HEK293T (cell line): Measurements from ENCODE around the gene CFAP68.

Source experiments
- CTCF ChIA-PET: fragments of 350-600 bp; formaldehyde crosslinking; extraction: SDS; loops from one replicate; lab custom pipeline; 2021; ENCODE audit warnings: antibody characterized with exemption, inconsistent platforms; lab: Yijun Ruan, JAX
- POLR2A ChIA-PET: fragments of 350-600 bp; formaldehyde crosslinking; extraction: SDS; loops from one replicate; lab custom pipeline; 2020; ENCODE audit warnings: antibody characterized with exemption, inconsistent platforms; lab: Yijun Ruan, JAX
- DNase-seq: peaks from one replicate; pipeline ENCODE4 v3.0.0; 2012; ENCODE audit warnings: mixed read lengths; ENCODE audit errors: extremely low spot score
- ARNT ChIP-seq: fragments of 450-650 bp; IDR thresholded peaks from 2 replicates; pipeline ENCODE4 v1.6.1; 2017; ENCODE audit warnings: mild to moderate bottlenecking
- BHLHE40 ChIP-seq: fragments of 450-650 bp; IDR thresholded peaks from 2 replicates; pipeline ENCODE4 v1.6.1; 2016; ENCODE audit warnings: mild to moderate bottlenecking, moderate library complexity, borderline replicate concordance
- CTBP1 ChIP-seq: fragments of 450-650 bp; IDR thresholded peaks from 2 replicates; pipeline ENCODE4 v1.6.1; 2016; ENCODE audit warnings: borderline replicate concordance
- ELF4 ChIP-seq: fragments of 450-650 bp; IDR thresholded peaks from 2 replicates; pipeline ENCODE4 v1.6.1; 2017; ENCODE audit warnings: antibody characterized with exemption
- FOXA1 ChIP-seq: fragments of 450-650 bp; IDR thresholded peaks from 2 replicates; pipeline ENCODE4 v1.6.1; 2016; ENCODE audit warnings: mild to moderate bottlenecking
- FOXK2 ChIP-seq: fragments of 450-650 bp; IDR thresholded peaks from 2 replicates; pipeline ENCODE4 v1.6.1; 2016; ENCODE audit warnings: mild to moderate bottlenecking
- FOXM1 ChIP-seq: fragments of 450-650 bp; IDR thresholded peaks from 2 replicates; pipeline ENCODE4 v1.6.1; 2017; ENCODE audit warnings: mild to moderate bottlenecking, borderline replicate concordance
- HDGF ChIP-seq: fragments of 450-650 bp; IDR thresholded peaks from 2 replicates; pipeline ENCODE4 v1.6.1; 2017; ENCODE audit warnings: antibody characterized with exemption, borderline replicate concordance
- L3MBTL2 ChIP-seq: fragments of 450-650 bp; conservative IDR thresholded peaks from 2 replicates; pipeline ENCODE4 v1.6.1; 2016; ENCODE audit warnings: mild to moderate bottlenecking
- LEF1 ChIP-seq: fragments of 450-650 bp; IDR thresholded peaks from 2 replicates; pipeline ENCODE4 v1.6.1; 2017; ENCODE audit warnings: mild to moderate bottlenecking, borderline replicate concordance
- NFRKB ChIP-seq: fragments of 450-650 bp; IDR thresholded peaks from 2 replicates; pipeline ENCODE4 v1.6.1; 2016; ENCODE audit warnings: mild to moderate bottlenecking, moderate library complexity
- PKNOX1 ChIP-seq: fragments of 450-650 bp; IDR thresholded peaks from 2 replicates; pipeline ENCODE4 v1.6.1; 2016
- SP1 ChIP-seq: fragments of 450-650 bp; IDR thresholded peaks from 2 replicates; pipeline ENCODE4 v1.6.1; 2017
- SUZ12 ChIP-seq: fragments of 450-650 bp; IDR thresholded peaks from 2 replicates; pipeline ENCODE4 v1.6.1; 2016; ENCODE audit warnings: mild to moderate bottlenecking
- TARDBP ChIP-seq: fragments of 450-650 bp; IDR thresholded peaks from 2 replicates; pipeline ENCODE4 v1.6.1; 2016
- ZNF384 ChIP-seq: fragments of 450-650 bp; IDR thresholded peaks from 2 replicates; pipeline ENCODE4 v1.6.1; 2016

Gene CFAP68

GRCh38 chr11:111910676-111911562 lies 31.6 kb downstream of the CFAP68 start:
- ChIA-PET POLR2A (interaction anchor here (1.2 kb wide), 1 partner anchor 15 kb away, joined by 6 read pairs; no protein-coding TSS in a partner anchor), CTCF (interaction anchor here (1.4 kb wide), 1 partner anchor 16 kb away, joined by 4 read pairs; no protein-coding TSS in a partner anchor)
- DNase-seq = no peak
- no peak for TF ChIP-seq L3MBTL2
- no peak for TF ChIP-seq LEF1
- TF ChIP-seq TARDBP = no peak
- TF ChIP-seq ELF4 = no peak
- TF ChIP-seq CTBP1 = no peak
- no peak for TF ChIP-seq NFRKB
- no peak for TF ChIP-seq SP1

DNA sequence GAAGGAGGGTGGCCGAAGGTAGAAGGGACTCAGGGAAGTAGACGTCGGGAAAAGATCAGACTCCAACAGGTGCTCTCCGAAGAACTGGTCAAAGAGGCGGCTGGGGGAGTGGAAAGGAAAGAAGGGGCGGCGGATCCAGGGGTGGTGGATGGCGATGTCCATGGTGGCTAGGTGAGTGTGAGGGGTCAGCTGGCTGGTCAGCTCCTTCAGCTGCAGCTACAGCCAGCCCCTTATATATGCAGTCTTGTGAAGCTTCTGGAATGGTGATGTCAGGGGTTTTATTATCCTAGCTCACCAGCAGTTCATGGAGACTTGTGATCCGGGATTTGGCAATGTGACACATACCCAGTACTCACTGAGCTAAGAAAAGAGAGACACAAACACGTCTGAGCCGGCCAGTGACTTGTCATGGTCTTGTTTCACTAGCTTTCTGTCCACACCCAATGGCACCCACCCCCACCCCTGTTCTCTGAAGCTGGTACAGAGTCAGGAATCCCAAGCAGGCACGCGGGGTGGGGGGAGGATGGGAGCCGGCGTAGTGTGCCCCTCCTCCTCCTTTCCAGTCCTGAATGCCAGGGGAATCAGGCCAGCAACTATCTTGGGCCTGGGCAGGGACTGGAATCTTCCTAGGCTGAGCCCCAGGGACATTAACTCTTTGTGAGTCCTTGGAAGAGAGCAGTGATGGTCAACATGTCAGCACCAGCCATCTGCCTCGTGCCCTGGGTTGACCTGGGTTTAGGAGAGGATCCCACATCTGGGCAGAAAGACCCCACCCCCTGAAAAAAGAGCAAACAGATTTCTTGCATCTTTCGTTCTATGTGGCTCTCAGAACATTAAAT lies 32.4 kb downstream of the CFAP68 start, which contains the start of gene CRYAB:
Gene CRYAB, minus strand, starts transcription at position 208 of the 839 bp plus-strand sequence. Its CDS starts 46 bp downstream, at position 162.
- TF ChIP-seq SUZ12 = no peak
- no peak for TF ChIP-seq PKNOX1
- TF ChIP-seq FOXA1 = no peak
- no peak for TF ChIP-seq ZNF384
- TF ChIP-seq ARNT = no peak
- TF ChIP-seq L3MBTL2 = no peak
- DNase-seq = no peak
- ChIA-PET POLR2A (no interaction called here), CTCF (no interaction called here)

- POLR2A ChIA-PET = no interaction called here
- no peak for TF ChIP-seq ELF4
- no peak for TF ChIP-seq ZNF384
- TF ChIP-seq BHLHE40 = no peak
- TF ChIP-seq FOXM1 = no peak
- TF ChIP-seq SP1 = no peak
- no peak for TF ChIP-seq CTBP1
- no peak for TF ChIP-seq TARDBP
- TF ChIP-seq ARNT = no peak
- TF ChIP-seq NFRKB = no peak
- TF ChIP-seq LEF1 = no peak
- no peak for TF ChIP-seq FOXA1
- no peak for TF ChIP-seq FOXK2
- TF ChIP-seq SUZ12 = no peak
- DNase-seq = no peak
- CTCF ChIA-PET = interaction anchor here (1.2 kb wide), 1 partner anchor 14 kb away, joined by 3 read pairs; no protein-coding TSS in a partner anchor
Observed at GRCh38 chr11:111912535-111912934, 33.2 kb downstream of the CFAP68 start, which contains the start of gene HSPB2. HSPB2 (plus strand) TSS chr11:111912734; CDS start chr11:111912830, 96 bp downstream.

DNA sequence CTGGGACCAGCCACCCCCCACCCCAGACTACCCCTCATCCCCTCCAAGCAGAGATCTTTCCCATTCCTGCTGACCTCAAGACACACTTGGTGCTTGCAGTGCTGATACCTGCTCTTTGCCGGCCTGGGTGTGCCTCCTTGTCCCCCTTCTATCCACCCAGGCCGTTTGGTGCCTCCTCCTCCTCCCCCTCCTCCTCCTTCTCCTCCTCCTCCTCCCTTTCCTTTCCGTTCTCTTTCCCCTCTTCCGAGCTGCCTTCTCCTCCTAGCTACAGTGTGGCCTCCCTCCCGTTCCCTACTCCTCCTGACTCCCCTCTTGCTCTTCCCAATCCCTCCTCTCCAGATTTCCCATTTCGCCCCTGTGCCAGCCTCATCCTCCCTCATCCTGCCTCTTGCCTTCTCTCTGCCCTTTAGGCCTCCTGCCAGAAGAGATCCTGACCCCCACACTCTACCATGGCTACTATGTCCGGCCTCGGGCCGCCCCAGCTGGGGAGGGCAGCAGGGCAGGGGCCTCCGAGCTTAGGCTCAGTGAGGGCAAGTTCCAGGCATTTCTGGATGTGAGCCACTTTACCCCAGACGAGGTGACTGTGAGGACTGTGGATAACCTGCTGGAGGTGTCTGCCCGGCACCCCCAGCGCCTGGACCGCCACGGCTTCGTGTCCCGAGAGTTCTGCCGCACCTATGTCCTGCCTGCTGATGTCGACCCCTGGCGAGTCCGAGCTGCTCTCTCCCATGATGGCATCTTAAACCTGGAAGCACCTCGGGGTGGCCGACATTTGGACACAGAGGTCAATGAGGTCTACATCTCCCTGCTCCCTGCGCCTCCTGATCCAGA lies 33.9 kb downstream of the CFAP68 start:
- CTCF ChIA-PET = interaction anchor here (1.2 kb wide), 1 partner anchor 13 kb away, joined by 3 read pairs; no protein-coding TSS in a partner anchor
- POLR2A ChIA-PET = no interaction called here
- TF ChIP-seq SP1 (no peak), LEF1 (no peak), BHLHE40 (no peak), HDGF (no peak)
- DNase-seq = no peak

DNA sequence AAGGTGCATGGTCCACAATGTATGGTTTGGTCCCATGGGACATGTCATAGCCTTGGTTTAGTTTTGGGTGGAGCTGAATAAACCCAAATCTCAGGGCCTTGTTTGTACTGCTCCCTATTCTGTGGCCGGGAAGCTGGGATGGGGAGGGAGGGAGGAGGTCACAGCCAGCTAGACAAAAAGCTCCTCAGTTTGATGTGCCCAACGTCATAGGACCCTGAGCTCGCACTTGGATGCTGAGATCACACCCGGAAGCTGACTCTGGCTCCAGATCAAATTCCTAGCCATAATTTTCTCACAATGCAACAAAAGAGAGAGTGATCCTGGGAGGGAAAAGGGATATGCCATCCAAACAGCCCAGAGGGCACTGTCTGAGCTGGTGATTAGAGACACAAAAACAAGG lies 34.7 kb downstream of the CFAP68 start:
- DNase-seq = no peak
- ChIA-PET CTCF (interaction anchor here (1.2 kb wide), 1 partner anchor 13 kb away, joined by 3 read pairs; no protein-coding TSS in a partner anchor), POLR2A (interaction anchor here (0.7 kb wide), 1 partner anchor 13 kb away, joined by 4 read pairs; no protein-coding TSS in a partner anchor)
- TF ChIP-seq BHLHE40 (no peak), ELF4 (no peak), CTBP1 (no peak), LEF1 (no peak), HDGF (no peak), NFRKB (no peak), SUZ12 (no peak), L3MBTL2 (no peak), ARNT (no peak), SP1 (no peak), PKNOX1 (no peak), ZNF384 (no peak), FOXM1 (no peak)

- ChIA-PET CTCF (no interaction called here), POLR2A (interaction anchor here (1.6 kb wide), 1 partner anchor 10 kb away, joined by 8 read pairs; no protein-coding TSS in a partner anchor)
- no peak for DNase-seq
- TF ChIP-seq SP1 = no peak
- TF ChIP-seq FOXM1 = no peak
- TF ChIP-seq NFRKB = no peak
- no peak for TF ChIP-seq FOXK2
- no peak for TF ChIP-seq LEF1
- no peak for TF ChIP-seq ELF4
- TF ChIP-seq BHLHE40 = no peak
- TF ChIP-seq ARNT = no peak
- no peak for TF ChIP-seq SUZ12
- TF ChIP-seq PKNOX1 = no peak
- TF ChIP-seq TARDBP = no peak
- no peak for TF ChIP-seq ZNF384
- no peak for TF ChIP-seq CTBP1
- TF ChIP-seq HDGF = no peak
- TF ChIP-seq L3MBTL2 = no peak
- TF ChIP-seq FOXA1 = no peak
Observed at GRCh38 chr11:111916768-111917167, 37.4 kb downstream of the CFAP68 start.
